ENCODE measurements around the gene NBAS.
"Not testable (repeated sequence)": the region's sequence is repeated elsewhere in the genome, so short reads cannot be mapped to it uniquely, and the experiment has no call there.

The NBAS gene

DNA sequence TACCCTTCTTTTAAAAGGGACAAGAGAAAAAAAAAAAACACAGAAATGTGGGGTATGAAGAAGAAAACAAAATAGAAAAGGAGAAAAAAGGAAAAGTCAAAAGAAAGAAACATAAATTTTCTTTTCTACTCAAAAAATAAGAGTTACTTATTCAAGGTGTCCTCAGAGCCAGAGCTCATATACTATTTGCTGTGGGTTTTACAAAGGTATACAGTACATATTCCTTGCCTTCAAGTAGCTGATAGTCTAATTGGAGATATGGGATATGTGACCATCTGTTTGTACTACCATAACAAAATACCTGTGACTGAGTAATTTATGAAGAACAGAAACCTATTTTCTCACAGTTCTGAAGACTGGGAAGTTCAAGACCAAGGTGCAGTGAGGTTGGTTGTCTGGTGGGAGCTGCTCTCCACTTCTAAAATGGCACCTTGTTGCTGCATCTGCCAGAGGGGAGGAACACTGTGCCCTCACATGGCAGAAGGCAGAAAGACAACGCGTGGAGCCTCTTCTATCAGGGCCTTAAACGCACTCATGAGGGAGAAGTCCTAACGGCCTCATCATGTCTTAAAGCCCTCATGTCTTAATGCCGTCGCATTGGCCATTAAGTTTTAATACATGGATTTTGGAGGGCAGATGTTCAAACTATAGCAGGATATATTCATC lies 33.9 kb downstream of the NBAS start:
- TF ChIP-seq CTCF (IDR thresholded peaks at IDR 0.05; ENCODE audit: borderline replicate concordance, insufficient read depth, low read depth, low read length) = no peak
- no peak overlapping the region for H3K4me3 ChIP-seq (ENCODE audit: low read depth, low read length)

DNA sequence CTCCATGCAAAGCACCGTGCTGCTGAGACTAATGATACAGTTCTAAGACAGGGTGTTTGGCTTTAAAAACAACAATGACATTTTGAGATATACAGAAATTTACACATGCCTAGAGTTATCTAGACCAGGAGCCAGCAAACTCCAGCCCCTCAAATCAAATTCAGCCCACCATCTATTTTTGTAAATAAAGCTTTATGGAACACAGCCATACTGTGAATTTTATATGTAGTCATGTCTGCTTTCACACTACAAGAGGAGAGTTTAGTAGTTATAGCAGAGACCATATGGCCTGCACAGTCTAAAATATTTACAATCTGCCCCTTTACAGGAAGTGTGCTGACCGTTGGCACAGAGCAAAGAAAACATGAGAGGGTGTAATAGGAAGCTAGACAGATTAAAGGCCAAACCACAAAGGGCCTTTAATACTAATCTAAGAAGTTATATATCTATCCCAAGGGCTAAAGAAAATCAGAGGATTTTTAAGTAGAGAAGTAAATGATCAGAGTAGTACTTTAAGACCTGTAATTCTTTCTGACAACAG lies 39.4 kb downstream of the NBAS start:
- TF ChIP-seq CTCF (IDR thresholded peaks at IDR 0.05; ENCODE audit: borderline replicate concordance, insufficient read depth, low read depth, low read length) = no peak

GRCh38 chr2:15520346-15520745 lies 40.8 kb downstream of the NBAS start:
- TF ChIP-seq CTCF (IDR thresholded peaks at IDR 0.05; ENCODE audit: borderline replicate concordance, insufficient read depth, low read depth, low read length) = no peak

More for the DNA sequence above, 39.4 kb downstream of the NBAS start:
- H3K4me3 ChIP-seq (ENCODE audit: low read depth, low read length) = no peak overlapping the region

DNA sequence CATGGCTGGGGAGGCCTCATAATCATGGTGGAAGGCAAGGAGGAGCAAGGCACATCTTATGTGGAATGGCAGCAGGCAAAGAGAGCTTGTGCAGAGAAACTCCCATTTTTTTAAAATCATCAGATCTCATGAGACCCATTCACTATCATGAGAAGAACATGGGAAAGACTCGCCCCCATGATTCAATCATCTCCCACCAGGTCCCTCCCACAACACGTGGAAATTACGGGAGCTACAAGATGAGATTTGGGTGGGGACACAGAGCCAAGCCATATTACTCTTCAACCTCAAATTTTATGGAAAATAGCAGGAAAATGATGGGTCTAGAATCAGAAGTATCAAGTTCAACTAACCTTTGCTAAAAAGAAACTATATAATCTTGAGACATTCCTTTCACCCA lies 42.4 kb downstream of the NBAS start:
- not testable (repeated sequence) for H3K4me3 ChIP-seq (ENCODE audit: low read depth, low read length)

More at GRCh38 chr2:15520346-15520745, 40.8 kb downstream of the NBAS start:
- no peak overlapping the region for H3K4me3 ChIP-seq (ENCODE audit: low read depth, low read length)

DNA sequence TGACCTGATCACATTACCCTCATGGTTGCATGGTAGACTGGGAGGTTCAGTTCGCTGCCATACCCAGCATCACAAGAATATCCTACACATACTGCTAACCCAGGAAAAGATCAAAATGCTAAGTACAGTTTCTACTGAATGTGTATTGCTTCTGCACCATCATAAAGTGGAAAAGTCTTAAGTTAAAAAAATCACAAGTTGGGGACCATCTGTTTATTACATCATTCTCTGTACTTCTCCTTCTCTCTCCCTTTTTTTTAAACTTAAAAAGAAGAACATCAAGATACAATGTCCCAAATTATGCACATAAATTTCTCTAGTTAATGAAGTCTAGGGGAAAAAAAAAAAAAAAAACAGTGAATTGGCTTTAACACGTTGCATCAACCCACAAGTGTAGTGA lies 43.3 kb downstream of the NBAS start:
- no peak overlapping the region for H3K4me3 ChIP-seq (ENCODE audit: low read depth, low read length)
- no peak for TF ChIP-seq CTCF (IDR thresholded peaks at IDR 0.05; ENCODE audit: borderline replicate concordance, insufficient read depth, low read depth, low read length)

DNA sequence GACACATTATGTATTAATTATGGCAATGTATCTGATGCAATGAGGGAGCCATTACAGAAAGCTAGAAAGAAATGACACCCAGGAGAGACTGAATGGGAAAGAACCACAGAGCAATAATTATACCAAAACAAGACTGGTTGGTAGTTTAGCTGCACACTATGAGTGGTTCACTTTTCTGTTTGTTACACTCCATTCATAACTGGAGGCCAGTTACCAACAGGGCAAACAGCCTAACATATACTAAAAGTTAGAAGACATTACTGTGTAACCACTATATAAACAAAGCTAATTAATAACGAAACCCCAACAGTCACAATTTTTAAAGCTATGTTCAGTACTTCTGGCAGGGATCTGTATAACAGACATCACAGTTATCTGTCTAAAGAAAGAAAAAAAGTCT lies 49.4 kb downstream of the NBAS start:
- H3K4me3 ChIP-seq (ENCODE audit: low read depth, low read length) = no peak overlapping the region
- TF ChIP-seq CTCF (IDR thresholded peaks at IDR 0.05; ENCODE audit: borderline replicate concordance, insufficient read depth, low read depth, low read length) = no peak

- H3K4me3 ChIP-seq (ENCODE audit: low read depth, low read length) = no peak overlapping the region
- no peak for TF ChIP-seq CTCF (IDR thresholded peaks at IDR 0.05; ENCODE audit: borderline replicate concordance, insufficient read depth, low read depth, low read length)
Observed at GRCh38 chr2:15510552-15510951, 50.6 kb downstream of the NBAS start.

All from GM12875 (cell line).